OCI-LY1 (cell line): ENCODE data around the gene PARN.

Experiments used
- H2AFZ ChIP-seq: fragments of 200-600 bp; sonication (generic), shearing (Covaris generic); 2 replicates; pipeline ENCODE4 v1.6.0; 2014; ENCODE audit warnings: antibody characterized with exemption, mild to moderate bottlenecking, low read length
- H3F3A ChIP-seq: fragments of 200-600 bp; sonication (generic), shearing (Covaris generic); 2 replicates; pipeline ENCODE4 v1.6.0; 2014; ENCODE audit warnings: mild to moderate bottlenecking, antibody characterized with exemption, low read length, moderate library complexity; ENCODE audit not compliant: insufficient read depth
- H3K27ac ChIP-seq: fragments of 200-600 bp; sonication (generic); 2 replicates; pipeline ENCODE4 v1.5.1; 2014; ENCODE audit warnings: low read length, mixed run types, mild to moderate bottlenecking, low read depth; ENCODE audit not compliant: poor library complexity, severe bottlenecking
- H3K27me3 ChIP-seq: fragments of 200-600 bp; sonication (generic); 2 replicates; pipeline ENCODE4 v1.6.0; 2014; ENCODE audit warnings: antibody characterized with exemption, mild to moderate bottlenecking, low read length, moderate library complexity; ENCODE audit not compliant: insufficient read depth
- H3K36me3 ChIP-seq: fragments of 200-600 bp; sonication (generic); 2 replicates; pipeline ENCODE4 v1.6.1; 2014; ENCODE audit warnings: mild to moderate bottlenecking, antibody characterized with exemption, low read length, moderate library complexity, mixed read lengths; ENCODE audit not compliant: insufficient read depth
- H3K4me1 ChIP-seq: fragments of 200-600 bp; sonication (generic); 2 replicates; pipeline ENCODE4 v1.5.1; 2014; ENCODE audit warnings: mild to moderate bottlenecking, low read length, moderate library complexity; ENCODE audit not compliant: insufficient read depth, severe bottlenecking
- H3K4me2 ChIP-seq: fragments of 200-600 bp; sonication (generic), shearing (Covaris generic); 2 replicates; pipeline ENCODE4 v1.6.1; 2014; ENCODE audit warnings: low read length
- H3K4me3 ChIP-seq: fragments of 200-600 bp; sonication (generic); 2 replicates; pipeline ENCODE4 v1.5.1; 2014; ENCODE audit warnings: low read length, low read depth, mild to moderate bottlenecking, mixed read lengths; ENCODE audit not compliant: poor library complexity, severe bottlenecking
- H3K79me2 ChIP-seq: fragments of 200-600 bp; shearing (Covaris generic); 2 replicates; pipeline ENCODE4 v1.6.1; 2016; ENCODE audit warnings: mixed run types, low read length, mixed read lengths; ENCODE audit not compliant: insufficient read depth
- H3K9ac ChIP-seq: fragments of 200-600 bp; sonication (generic), shearing (Covaris generic); 2 replicates; pipeline ENCODE4 v1.6.1; 2014; ENCODE audit warnings: mild to moderate bottlenecking, low read length, mixed read lengths
- H3K9me2 ChIP-seq: fragments of 200-600 bp; sonication (generic), shearing (Covaris generic); 2 replicates; pipeline ENCODE4 v1.6.1; 2014; ENCODE audit warnings: low read depth, mild to moderate bottlenecking, low read length, mixed read lengths
- H3K9me3 ChIP-seq: fragments of 200-600 bp; shearing (Covaris generic); 2 replicates; pipeline ENCODE4 v1.6.1; 2014; ENCODE audit warnings: low read length, mixed read lengths
- H4K20me1 ChIP-seq: fragments of 200-600 bp; sonication (generic), shearing (Covaris generic); 2 replicates; pipeline ENCODE4 v1.6.0; 2016; ENCODE audit warnings: mild to moderate bottlenecking, low read length; ENCODE audit not compliant: insufficient read depth
- EZH2 ChIP-seq: fragments of 200-600 bp; sonication (generic), shearing (Covaris generic); IDR thresholded peaks from 2 replicates; pipeline ENCODE4 v1.8.0; 2017; ENCODE audit warnings: borderline replicate concordance, mixed run types, mild to moderate bottlenecking, antibody characterized with exemption, low read length, moderate library complexity, mixed read lengths
- TF ChIP-seq, protein P1 (sequence below): fragments of 200-600 bp; sonication (generic), shearing (Covaris generic); IDR thresholded peaks from 2 replicates; pipeline ENCODE4 v1.5.1; 2017; ENCODE audit warnings: mild to moderate bottlenecking, antibody characterized with exemption, low read length, moderate library complexity, mixed read lengths

Gene PARN

DNA sequence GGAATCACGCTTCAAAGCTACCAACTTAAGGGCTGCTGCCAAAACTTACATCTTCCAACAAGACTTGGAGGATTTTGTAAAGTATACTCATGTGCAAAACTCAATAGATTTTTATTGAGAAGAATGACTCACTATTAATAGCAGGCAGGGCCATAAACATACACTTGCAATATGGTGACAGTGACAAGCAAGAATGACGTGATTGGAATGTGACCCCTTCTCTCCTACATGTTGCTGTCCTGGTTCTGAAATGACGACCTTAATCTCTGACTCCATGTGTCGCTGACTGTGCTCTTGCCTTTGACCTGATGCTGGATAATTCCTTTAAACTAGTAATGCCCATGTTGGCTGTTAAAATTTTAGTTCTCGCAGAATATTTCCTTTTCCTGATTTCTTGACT is 174.5 kb downstream of the PARN start:
- no peaks in the 10 kb centered on the region for H3K9me2 ChIP-seq
- H3K27me3 ChIP-seq: no peaks in the 10 kb centered on the region
- H3K79me2 ChIP-seq: 0 out of 2 replicates have a peak, but pooled peaks cover 4% of the 10 kb centered on the region
- no peak for TF ChIP-seq EZH2
- TF ChIP-seq, protein P1, sequence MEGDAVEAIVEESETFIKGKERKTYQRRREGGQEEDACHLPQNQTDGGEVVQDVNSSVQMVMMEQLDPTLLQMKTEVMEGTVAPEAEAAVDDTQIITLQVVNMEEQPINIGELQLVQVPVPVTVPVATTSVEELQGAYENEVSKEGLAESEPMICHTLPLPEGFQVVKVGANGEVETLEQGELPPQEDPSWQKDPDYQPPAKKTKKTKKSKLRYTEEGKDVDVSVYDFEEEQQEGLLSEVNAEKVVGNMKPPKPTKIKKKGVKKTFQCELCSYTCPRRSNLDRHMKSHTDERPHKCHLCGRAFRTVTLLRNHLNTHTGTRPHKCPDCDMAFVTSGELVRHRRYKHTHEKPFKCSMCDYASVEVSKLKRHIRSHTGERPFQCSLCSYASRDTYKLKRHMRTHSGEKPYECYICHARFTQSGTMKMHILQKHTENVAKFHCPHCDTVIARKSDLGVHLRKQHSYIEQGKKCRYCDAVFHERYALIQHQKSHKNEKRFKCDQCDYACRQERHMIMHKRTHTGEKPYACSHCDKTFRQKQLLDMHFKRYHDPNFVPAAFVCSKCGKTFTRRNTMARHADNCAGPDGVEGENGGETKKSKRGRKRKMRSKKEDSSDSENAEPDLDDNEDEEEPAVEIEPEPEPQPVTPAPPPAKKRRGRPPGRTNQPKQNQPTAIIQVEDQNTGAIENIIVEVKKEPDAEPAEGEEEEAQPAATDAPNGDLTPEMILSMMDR: no peak
- no peaks in the 10 kb centered on the region for H4K20me1 ChIP-seq
- H3F3A ChIP-seq: no peaks in the 10 kb centered on the region
- no peak overlapping the region for H2AFZ ChIP-seq
- no peak overlapping the region for H3K4me2 ChIP-seq
- H3K36me3 ChIP-seq: peaks cover 22% of the 10 kb centered on the region; the same call in 1 of the 2 replicates
- H3K4me1 ChIP-seq: no peaks in the 10 kb centered on the region
- H3K27ac ChIP-seq: no peak overlapping the region
- H3K9ac ChIP-seq: no peak overlapping the region
- no peaks in the 10 kb centered on the region for H3K9me3 ChIP-seq
- no peak overlapping the region for H3K4me3 ChIP-seq

DNA sequence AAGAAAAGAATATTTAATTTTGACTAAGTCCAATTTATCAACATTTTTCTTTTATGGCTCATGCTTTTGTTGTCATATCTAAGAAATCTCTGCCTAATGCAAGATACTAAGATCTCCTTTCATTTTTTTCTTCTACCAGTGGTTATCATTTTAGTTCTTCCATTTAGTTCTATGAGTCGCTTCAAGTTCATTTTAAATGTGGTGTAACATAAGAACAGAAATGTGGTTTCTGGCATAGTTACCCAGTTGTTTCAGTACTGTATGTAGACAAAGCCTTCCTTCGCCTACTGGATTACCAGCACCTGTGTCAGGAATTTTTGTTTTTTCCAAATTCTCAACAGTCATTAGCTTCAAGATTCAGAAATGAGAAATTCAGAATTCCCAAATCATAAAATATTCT is 175.7 kb downstream of the PARN start:
- Histone ChIP-seq H3K27ac (no peak overlapping the region), H3K79me2 (0 out of 2 replicates have a peak, but pooled peaks cover 4% of the 10 kb centered on the region), H3K9me3 (no peaks in the 10 kb centered on the region), H3F3A (no peaks in the 10 kb centered on the region), H3K4me1 (no peaks in the 10 kb centered on the region), H3K9me2 (no peaks in the 10 kb centered on the region), H3K4me3 (no peak overlapping the region), H4K20me1 (no peaks in the 10 kb centered on the region), H2AFZ (no peak overlapping the region), H3K9ac (no peak overlapping the region), H3K36me3 (peaks cover 16% of the 10 kb centered on the region; the same call in 1 of the 2 replicates), H3K27me3 (no peaks in the 10 kb centered on the region), H3K4me2 (no peak overlapping the region)
- no peak for TF ChIP-seq EZH2
- TF ChIP-seq, protein P1: no peak

DNA sequence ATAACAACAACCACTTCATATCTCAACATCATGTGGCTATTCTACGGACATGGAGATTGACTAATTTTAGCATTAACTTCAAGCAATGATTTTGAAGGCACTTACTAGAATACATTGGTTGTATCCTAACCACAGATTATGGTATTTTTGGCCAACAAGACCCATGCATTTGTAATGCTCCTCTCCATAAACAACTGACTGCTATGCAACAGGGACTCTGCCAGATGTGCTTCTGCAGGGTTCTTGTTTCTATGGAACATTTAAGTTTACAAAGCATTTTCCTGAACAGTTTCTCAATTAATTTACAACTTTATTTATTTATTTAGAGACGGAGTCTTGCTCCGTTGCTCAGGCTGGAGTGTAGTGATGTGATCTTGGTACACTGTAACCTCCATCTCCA is 178.0 kb downstream of the PARN start:
- Histone ChIP-seq H3K9ac (no peak overlapping the region), H3K79me2 (no peaks in the 10 kb centered on the region), H3K9me2 (no peaks in the 10 kb centered on the region), H4K20me1 (no peaks in the 10 kb centered on the region), H3F3A (no peaks in the 10 kb centered on the region), H3K27me3 (no peaks in the 10 kb centered on the region), H2AFZ (no peak overlapping the region), H3K9me3 (no peaks in the 10 kb centered on the region), H3K36me3 (peaks cover 14% of the 10 kb centered on the region; the same call in 1 of the 2 replicates), H3K4me1 (no peaks in the 10 kb centered on the region), H3K4me3 (no peak overlapping the region), H3K27ac (no peak overlapping the region), H3K4me2 (no peak overlapping the region)
- TF ChIP-seq, protein P1: no peak
- TF ChIP-seq EZH2: no peak
